ENCODE data around the gene KIF18B. TPM values are rescaled to one million over a fixed set of nuclear protein-coding genes. Genes with fewer than 3 reads are reported as not detected.

The KIF18B gene
- polyA plus RNA-seq, 1 experiment = 2.4 TPM

- Histone ChIP-seq H3K4me3 (ENCODE audit: low read depth, low read length) (no peak overlapping the region), H3K9me3 (ENCODE audit: control insufficient read depth, insufficient read depth, low read length) (peaks cover 3% of the 10 kb centered on the region; the same call in 1 of the 2 replicates), H3K27me3 (ENCODE audit: control insufficient read depth, insufficient read depth, low read length) (no peaks in the 10 kb centered on the region), H3K27ac (ENCODE audit: low read depth, low read length) (peak overlapping the region; percentile 82)
- POLR2A ChIA-PET = no interaction called here
- DNase-seq (ENCODE audit: low read depth, low spot score) = peak; percentile 73
- no peak for TF ChIP-seq CTCF (IDR thresholded peaks at IDR 0.05; ENCODE audit: low read depth, low read length)
- CTCF ChIA-PET = interaction anchor here (2.0 kb wide), 1 partner anchor 14 kb away, joined by 6 read pairs; no protein-coding TSS in a partner anchor
Measured at GRCh38 chr17:44906010-44906646, 41.4 kb downstream of the KIF18B start.

GRCh38 chr17:44905006-44906000, 42.3 kb downstream of the KIF18B start:
- TF ChIP-seq CTCF (IDR thresholded peaks at IDR 0.05; ENCODE audit: low read depth, low read length) = no peak
- Histone ChIP-seq H3K27me3 (ENCODE audit: control insufficient read depth, insufficient read depth, low read length) (no peaks in the 10 kb centered on the region), H3K27ac (ENCODE audit: low read depth, low read length) (peak overlapping the region; percentile 82), H3K4me3 (ENCODE audit: low read depth, low read length) (no peak overlapping the region), H3K9me3 (ENCODE audit: control insufficient read depth, insufficient read depth, low read length) (peaks cover 3% of the 10 kb centered on the region; the same call in 1 of the 2 replicates)
- ChIA-PET POLR2A (no interaction called here), CTCF (interaction anchor here (0.8 to 1.6 kb wide), 4 partner anchors 114 to 230 kb away, joined by 3 to 9 read pairs (median 4); partner anchors contain the start of gene ACBD4)
- no peak for DNase-seq (ENCODE audit: low read depth, low spot score)

- Histone ChIP-seq H3K27ac (ENCODE audit: low read depth, low read length) (no peak overlapping the region), H3K4me3 (ENCODE audit: low read depth, low read length) (no peak overlapping the region), H3K9me3 (ENCODE audit: control insufficient read depth, insufficient read depth, low read length) (peaks cover 3% of the 10 kb centered on the region; the same call in 1 of the 2 replicates), H3K27me3 (ENCODE audit: control insufficient read depth, insufficient read depth, low read length) (no peaks in the 10 kb centered on the region)
- ChIA-PET POLR2A (no interaction called here), CTCF (interaction anchor here (0.8 to 1.9 kb wide), 4 partner anchors 115 to 231 kb away, joined by 3 to 9 read pairs (median 5); partner anchors contain the start of gene ACBD4)
- TF ChIP-seq CTCF (IDR thresholded peaks at IDR 0.05; ENCODE audit: low read depth, low read length) = no peak
- DNase-seq (ENCODE audit: low read depth, low spot score) = no peak
Measured at GRCh38 chr17:44904001-44904984, 43.3 kb downstream of the KIF18B start.

- H3K4me3 ChIP-seq (ENCODE audit: low read depth, low read length) = no peak overlapping the region
- H3K27ac ChIP-seq (ENCODE audit: low read depth, low read length) = no peak overlapping the region
- ChIA-PET CTCF (interaction anchor here (1.0 to 8.0 kb wide), 5 partner anchors 16 to 232 kb away, joined by 5 to 50 read pairs (median 6); partner anchors contain the start of gene ACBD4), POLR2A (no interaction called here)
- H3K27me3 ChIP-seq (ENCODE audit: control insufficient read depth, insufficient read depth, low read length) = no peaks in the 10 kb centered on the region
- H3K9me3 ChIP-seq (ENCODE audit: control insufficient read depth, insufficient read depth, low read length) = peaks cover 3% of the 10 kb centered on the region; the same call in 1 of the 2 replicates
- no peak for TF ChIP-seq CTCF (IDR thresholded peaks at IDR 0.05; ENCODE audit: low read depth, low read length)
- DNase-seq (ENCODE audit: low read depth, low spot score) = no peak
Measured at GRCh38 chr17:44903012-44903685, 44.4 kb downstream of the KIF18B start.
